IMR-90 (cell line): ENCODE measurements around the gene PPP1R12C. TPM values are rescaled to one million over a fixed set of nuclear protein-coding genes. Genes with fewer than 3 reads are reported as not detected.

Source experiments
- ATAC-seq: fragments of 200-7000 bp; cut with Tn5 transposase; 2 replicates; pipeline ENCODE4 v1.9.1; 2020; ENCODE audit warnings: low read depth, mild to moderate bottlenecking, moderate library complexity
- BruUV-seq: library from RNA; stranded (reverse); fragments of 400-500 nt; replicated peaks from 2 replicates; lab custom pipeline; 2021; lab: Mats Ljungman, UMichigan
- CTCF ChIA-PET: fragments of 300-600 bp; formaldehyde crosslinking; extraction: SDS; loops from one replicate; lab custom pipeline; 2021; ENCODE audit warnings: antibody characterized with exemption; lab: Yijun Ruan, JAX
- POLR2A ChIA-PET: fragments of 300-600 bp; sonication (Branson Sonifier 250); formaldehyde crosslinking; loops from one replicate; lab custom pipeline; 2022; ENCODE audit warnings: antibody characterized with exemption; ENCODE audit not compliant: unreplicated experiment; lab: Charles Lee
- DNase-seq: peaks from one replicate; pipeline ENCODE4 v3.0.0; 2013
- H2AFZ ChIP-seq: replicated peaks from 2 replicates; pipeline ENCODE3; 2013; ENCODE audit warnings: low read length, mild to moderate bottlenecking; ENCODE audit not compliant: poor library complexity
- H2AK5ac ChIP-seq: 2 replicates; pipeline ENCODE4 v1.6.1; 2013; ENCODE audit warnings: low read depth, low read length, inconsistent platforms
- H2AK9ac ChIP-seq: replicated peaks from 2 replicates; pipeline ENCODE3; 2013; ENCODE audit warnings: mild to moderate bottlenecking, low read depth, low read length, moderate library complexity; ENCODE audit not compliant: poor library complexity
- H2BK120ac ChIP-seq: 2 replicates; pipeline ENCODE4 v1.6.1; 2013; ENCODE audit warnings: low read depth, low read length, inconsistent platforms
- H2BK15ac ChIP-seq: 3 replicates; pipeline ENCODE4 v1.6.1; 2013; ENCODE audit warnings: low read depth, low read length, inconsistent platforms
- H2BK20ac ChIP-seq: 2 replicates; pipeline ENCODE4 v1.6.1; 2013; ENCODE audit warnings: low read depth, mild to moderate bottlenecking, inconsistent platforms, low read length, moderate library complexity
- H2BK5ac ChIP-seq: 2 replicates; pipeline ENCODE4 v1.6.1; 2013; ENCODE audit warnings: mild to moderate bottlenecking, low read depth, low read length, inconsistent platforms; ENCODE audit not compliant: poor library complexity, severe bottlenecking
- H3K14ac ChIP-seq: replicated peaks from 2 replicates; pipeline ENCODE4 v1.6.1; 2013; ENCODE audit warnings: low read depth, low read length, inconsistent platforms
- H3K18ac ChIP-seq: 2 replicates; pipeline ENCODE4 v1.6.1; 2013; ENCODE audit warnings: low read depth, low read length, control low read depth
- H3K23ac ChIP-seq: 2 replicates; pipeline ENCODE4 v1.6.1; 2013; ENCODE audit warnings: low read depth, low read length, inconsistent platforms
- H3K27ac ChIP-seq: 2 replicates; pipeline ENCODE4 v1.5.1; 2013; ENCODE audit warnings: mild to moderate bottlenecking, control low read depth, low read length; ENCODE audit not compliant: insufficient read depth
- H3K27me3 ChIP-seq: 2 replicates; pipeline ENCODE4 v1.6.1; 2013; ENCODE audit warnings: low read length; ENCODE audit not compliant: control insufficient read depth, insufficient read depth
- H3K36me3 ChIP-seq: 2 replicates; pipeline ENCODE4 v1.6.1; 2013; ENCODE audit warnings: low read length, mixed read lengths; ENCODE audit not compliant: control insufficient read depth, insufficient read depth
- H3K4ac ChIP-seq: 2 replicates; pipeline ENCODE4 v1.6.1; 2013; ENCODE audit warnings: low read depth, low read length, inconsistent platforms
- H3K4me1 ChIP-seq: 2 replicates; pipeline ENCODE4 v1.6.1; 2013; ENCODE audit warnings: low read length, mixed read lengths; ENCODE audit not compliant: control insufficient read depth, insufficient read depth
- H3K4me2 ChIP-seq: 2 replicates; pipeline ENCODE4 v1.6.1; 2013; ENCODE audit warnings: low read depth, mild to moderate bottlenecking, control low read depth, low read length, moderate library complexity
- H3K4me3 ChIP-seq: 2 replicates; pipeline ENCODE4 v1.5.1; 2013; ENCODE audit warnings: low read depth, mild to moderate bottlenecking, control low read depth, low read length, moderate library complexity; ENCODE audit not compliant: insufficient read depth
- H3K56ac ChIP-seq: 2 replicates; pipeline ENCODE4 v1.6.1; 2013; ENCODE audit warnings: low read length, inconsistent platforms; ENCODE audit not compliant: insufficient read depth; ENCODE audit errors: extremely low read depth
- H3K79me1 ChIP-seq, 2 experiments: 2 replicates each; pipeline ENCODE4 v1.6.1; 2013; ENCODE audit warnings: low read length in 2 of 2, inconsistent platforms in 1 of 2, low read depth in 1 of 2
- H3K9ac ChIP-seq: 2 replicates; pipeline ENCODE4 v1.6.1; 2013; ENCODE audit warnings: low read depth, low read length, control low read depth
- H3K9me1 ChIP-seq: 2 replicates; pipeline ENCODE4 v1.6.1; 2013; ENCODE audit warnings: low read length, inconsistent platforms; ENCODE audit not compliant: insufficient read depth
- H3K9me3 ChIP-seq: 2 replicates; pipeline ENCODE4 v1.6.1; 2013; ENCODE audit warnings: low read length; ENCODE audit not compliant: control insufficient read depth, insufficient read depth
- H4K20me1 ChIP-seq: 2 replicates; pipeline ENCODE4 v1.6.1; 2013; ENCODE audit warnings: low read length, inconsistent platforms; ENCODE audit not compliant: insufficient read depth
- H4K5ac ChIP-seq: 2 replicates; pipeline ENCODE4 v1.6.1; 2013; ENCODE audit warnings: mild to moderate bottlenecking, low read depth, low read length, control low read depth
- H4K8ac ChIP-seq, 2 experiments: 2 replicates each; pipeline ENCODE4 v1.6.1; 2013; ENCODE audit warnings: low read depth in 2 of 2, low read length in 2 of 2, control low read depth in 1 of 2, inconsistent platforms in 1 of 2
- H4K91ac ChIP-seq: 2 replicates; pipeline ENCODE4 v1.6.1; 2013; ENCODE audit warnings: low read depth, low read length, inconsistent platforms; ENCODE audit not compliant: insufficient read depth
- BHLHE40 ChIP-seq: fragments of 150-350 bp; IDR thresholded peaks from 2 replicates; pipeline ENCODE4 v1.6.1; 2016; ENCODE audit warnings: mild to moderate bottlenecking, low read depth, low read length
- CEBPB ChIP-seq: IDR thresholded peaks from 2 replicates; pipeline ENCODE4 v1.6.1; 2012; ENCODE audit warnings: low read depth, low read length, improper control_type of control experiment
- CHD1 ChIP-seq: IDR thresholded peaks from 2 replicates; pipeline ENCODE4 v1.6.1; 2012; ENCODE audit warnings: low read depth, low read length, improper control_type of control experiment
- FOS ChIP-seq: fragments of 150-350 bp; IDR thresholded peaks from 2 replicates; pipeline ENCODE4 v1.6.1; 2016; ENCODE audit warnings: low read depth, low read length
- MAFK ChIP-seq: IDR thresholded peaks from 2 replicates; pipeline ENCODE4 v1.6.1; 2012; ENCODE audit warnings: low read depth, low read length, improper control_type of control experiment
- MAZ ChIP-seq: IDR thresholded peaks from 2 replicates; pipeline ENCODE4 v1.6.1; 2012; ENCODE audit warnings: low read depth, mild to moderate bottlenecking, low read length, improper control_type of control experiment, moderate library complexity, borderline replicate concordance
- MXI1 ChIP-seq: IDR thresholded peaks from 2 replicates; pipeline ENCODE4 v1.6.1; 2012; ENCODE audit warnings: low read depth, mild to moderate bottlenecking, low read length, moderate library complexity, borderline replicate concordance
- NFE2L2 ChIP-seq: fragments of 150-350 bp; IDR thresholded peaks from 2 replicates; pipeline ENCODE4 v1.6.1; 2016; ENCODE audit warnings: low read depth, mild to moderate bottlenecking, low read length
- POLR2A ChIP-seq: IDR thresholded peaks from 2 replicates; pipeline ENCODE4 v1.6.1; 2012; ENCODE audit warnings: mild to moderate bottlenecking, low read depth, low read length
- RAD21 ChIP-seq: IDR thresholded peaks from 2 replicates; pipeline ENCODE4 v1.6.1; 2012; ENCODE audit warnings: low read length, improper control_type of control experiment
- RCOR1 ChIP-seq: IDR thresholded peaks from 2 replicates; pipeline ENCODE4 v1.6.1; 2012; ENCODE audit warnings: mild to moderate bottlenecking, low read length, improper control_type of control experiment; ENCODE audit not compliant: insufficient replicate concordance
- RFX5 ChIP-seq: IDR thresholded peaks from 2 replicates; pipeline ENCODE4 v1.8.0; 2012; ENCODE audit warnings: low read depth, mild to moderate bottlenecking, low read length, moderate library complexity
- SMC3 ChIP-seq: fragments of 150-350 bp; IDR thresholded peaks from 2 replicates; pipeline ENCODE4 v1.6.1; 2016; ENCODE audit warnings: low read depth, mild to moderate bottlenecking, antibody characterized with exemption, low read length, moderate library complexity
- WGBS, 2 experiments: methylation state at CpG; one replicate each; pipeline versions ENCODE4 v1.1.5 to v1.1.7; 2013; ENCODE audit warnings: missing lambda C conversion rate in 2 of 2; ENCODE audit not compliant: insufficient read length in 1 of 2; ENCODE audit errors: extremely low coverage in 2 of 2; 5-methylcytosine and 5-hydroxymethylcytosine counted together
- dilution Hi-C: fragments of 300-500 bp; cut with HindIII; formaldehyde crosslinking; loops from one replicate; pipeline ENCODE4 v1.14.3; 2018; ENCODE audit warnings: low sequenced_read_pairs; ENCODE audit not compliant: unreplicated experiment
- in situ Hi-C: fragments of 300-500 bp; cut with MboI; formaldehyde crosslinking; loops from 3 replicates; pipeline ENCODE4 v1.14.3; 2019; ENCODE audit warnings: low sequenced_read_pairs, inconsistent platforms, mixed read lengths
- intact Hi-C: fragments of 100-400 bp; cut with micrococcal nuclease; formaldehyde crosslinking; loops from 2 replicates; pipeline ENCODE4 v1.10.0; 2022
- polyA plus RNA-seq, 3 experiments: library from polyadenylated mRNA; depleted of rRNA; stranded (reverse); fragments of >200 nt; gene quantifications; 2 replicates each; pipeline ENCODE4 v1.2.3, GENCODE V29; 2012; ENCODE audit warnings: low replicate concordance in 1 of 3
- total RNA-seq: library from RNA; depleted of rRNA; stranded (reverse); fragments of >200 nt; gene quantifications from 2 replicates; pipeline ENCODE4 v1.2.3, GENCODE V29; 2012
- TF ChIP-seq, protein P1 (sequence below): fragments of 150-350 bp; IDR thresholded peaks from 2 replicates; pipeline ENCODE4 v1.6.1; 2016; ENCODE audit warnings: low read depth, mild to moderate bottlenecking, low read length, moderate library complexity, borderline replicate concordance
- TF ChIP-seq, protein P2 (sequence below): fragments of 150-350 bp; IDR thresholded peaks from 2 replicates; pipeline ENCODE4 v1.6.1; 2017; ENCODE audit warnings: mild to moderate bottlenecking, antibody characterized with exemption, low read length, low read depth
- TF ChIP-seq, protein P3 (sequence below): conservative IDR thresholded peaks from 2 replicates; pipeline ENCODE4 v1.5.1; 2012; ENCODE audit warnings: mild to moderate bottlenecking, low read depth, low read length, improper control_type of control experiment

The PPP1R12C gene
- total and polyA plus RNA-seq, 2 of the 4 experiments (the other 2 are of a cell fraction), result 21.5 to 81.4 TPM

GRCh38 chr19:55145232-55145631 lies 27.8 kb upstream of the PPP1R12C start:
- POLR2A ChIA-PET, result no interaction called here
- Histone ChIP-seq H3K4ac (no peak overlapping the region), H3K4me1 (peaks cover 1% of the 10 kb centered on the region; the same call in 1 of the 2 replicates), H3K27me3 (peaks cover 47% of the 10 kb centered on the region), H4K8ac (no peak overlapping the region), H3K56ac (no peak overlapping the region), H3K27ac (no peak overlapping the region), H2BK15ac (no peak overlapping the region), H3K14ac (no peak overlapping the region), H2BK5ac (no peak overlapping the region), H3K18ac (no peak overlapping the region), H3K4me2 (no peak overlapping the region), H4K91ac (no peak overlapping the region), H3K79me1 (no peaks in the 10 kb centered on the region), H2AFZ (no peak overlapping the region), H3K9me3 (no peaks in the 10 kb centered on the region), H2BK120ac (no peak overlapping the region), H4K20me1 (no peaks in the 10 kb centered on the region), H3K9ac (no peak overlapping the region), H2AK5ac (no peak overlapping the region), H2AK9ac (no peak overlapping the region), H3K9me1 (no peaks in the 10 kb centered on the region), H3K4me3 (no peak overlapping the region), H3K23ac (no peak overlapping the region), H3K36me3 (no peaks in the 10 kb centered on the region), H4K5ac (no peak overlapping the region), H2BK20ac (no peak overlapping the region)
- CTCF ChIA-PET, result no interaction called here
- intact Hi-C loops, result loop anchor here (10.0 kb wide), 1 partner anchor 150 kb away; no protein-coding TSS in a partner anchor
- DNase-seq (no peak), ATAC-seq (no peak)
- TF ChIP-seq MAZ, result no peak
- TF ChIP-seq MXI1, result no peak
- TF ChIP-seq RAD21, result no peak
- no peak for TF ChIP-seq CEBPB
- no peak for TF ChIP-seq SMC3
- TF ChIP-seq, protein P1, sequence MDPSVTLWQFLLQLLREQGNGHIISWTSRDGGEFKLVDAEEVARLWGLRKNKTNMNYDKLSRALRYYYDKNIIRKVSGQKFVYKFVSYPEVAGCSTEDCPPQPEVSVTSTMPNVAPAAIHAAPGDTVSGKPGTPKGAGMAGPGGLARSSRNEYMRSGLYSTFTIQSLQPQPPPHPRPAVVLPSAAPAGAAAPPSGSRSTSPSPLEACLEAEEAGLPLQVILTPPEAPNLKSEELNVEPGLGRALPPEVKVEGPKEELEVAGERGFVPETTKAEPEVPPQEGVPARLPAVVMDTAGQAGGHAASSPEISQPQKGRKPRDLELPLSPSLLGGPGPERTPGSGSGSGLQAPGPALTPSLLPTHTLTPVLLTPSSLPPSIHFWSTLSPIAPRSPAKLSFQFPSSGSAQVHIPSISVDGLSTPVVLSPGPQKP, result no peak
- no peak for TF ChIP-seq RFX5
- no peak for TF ChIP-seq FOS
- no peak for TF ChIP-seq RCOR1
- no peak for TF ChIP-seq POLR2A
- no peak for TF ChIP-seq MAFK
- no peak for TF ChIP-seq CHD1
- TF ChIP-seq, protein P2, sequence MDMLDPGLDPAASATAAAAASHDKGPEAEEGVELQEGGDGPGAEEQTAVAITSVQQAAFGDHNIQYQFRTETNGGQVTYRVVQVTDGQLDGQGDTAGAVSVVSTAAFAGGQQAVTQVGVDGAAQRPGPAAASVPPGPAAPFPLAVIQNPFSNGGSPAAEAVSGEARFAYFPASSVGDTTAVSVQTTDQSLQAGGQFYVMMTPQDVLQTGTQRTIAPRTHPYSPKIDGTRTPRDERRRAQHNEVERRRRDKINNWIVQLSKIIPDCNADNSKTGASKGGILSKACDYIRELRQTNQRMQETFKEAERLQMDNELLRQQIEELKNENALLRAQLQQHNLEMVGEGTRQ, result no peak
- TF ChIP-seq, protein P3, sequence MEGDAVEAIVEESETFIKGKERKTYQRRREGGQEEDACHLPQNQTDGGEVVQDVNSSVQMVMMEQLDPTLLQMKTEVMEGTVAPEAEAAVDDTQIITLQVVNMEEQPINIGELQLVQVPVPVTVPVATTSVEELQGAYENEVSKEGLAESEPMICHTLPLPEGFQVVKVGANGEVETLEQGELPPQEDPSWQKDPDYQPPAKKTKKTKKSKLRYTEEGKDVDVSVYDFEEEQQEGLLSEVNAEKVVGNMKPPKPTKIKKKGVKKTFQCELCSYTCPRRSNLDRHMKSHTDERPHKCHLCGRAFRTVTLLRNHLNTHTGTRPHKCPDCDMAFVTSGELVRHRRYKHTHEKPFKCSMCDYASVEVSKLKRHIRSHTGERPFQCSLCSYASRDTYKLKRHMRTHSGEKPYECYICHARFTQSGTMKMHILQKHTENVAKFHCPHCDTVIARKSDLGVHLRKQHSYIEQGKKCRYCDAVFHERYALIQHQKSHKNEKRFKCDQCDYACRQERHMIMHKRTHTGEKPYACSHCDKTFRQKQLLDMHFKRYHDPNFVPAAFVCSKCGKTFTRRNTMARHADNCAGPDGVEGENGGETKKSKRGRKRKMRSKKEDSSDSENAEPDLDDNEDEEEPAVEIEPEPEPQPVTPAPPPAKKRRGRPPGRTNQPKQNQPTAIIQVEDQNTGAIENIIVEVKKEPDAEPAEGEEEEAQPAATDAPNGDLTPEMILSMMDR, result no peak
- TF ChIP-seq BHLHE40, result no peak
- no peak for TF ChIP-seq NFE2L2
- BruUV-seq, result no TSS peak
- dilution Hi-C loops, result no loop called here
- in situ Hi-C loops, result no loop called here
- no CpG with 5 or more reads among the region's 3 CpGs for WGBS, 2 experiments
